Measurements from ENCODE around the gene TBC1D19.
"Not testable (repeated sequence)": the region's sequence is repeated elsewhere in the genome, so short reads cannot be mapped to it uniquely, and the experiment has no call there.

The TBC1D19 gene

GRCh38 chr4:26601204-26601603 lies 17.3 kb downstream of the TBC1D19 start:
- DNase-seq = no peak

GRCh38 chr4:26607776-26608175 lies 23.9 kb downstream of the TBC1D19 start:
- no peak for DNase-seq

- DNase-seq = no peak
Observed at GRCh38 chr4:26609391-26609790, 25.5 kb downstream of the TBC1D19 start.

GRCh38 chr4:26609868-26610267 lies 26.0 kb downstream of the TBC1D19 start:
- DNase-seq = no peak

GRCh38 chr4:26611372-26611771 lies 27.5 kb downstream of the TBC1D19 start:
- no peak for DNase-seq

GRCh38 chr4:26611885-26612284 lies 28.0 kb downstream of the TBC1D19 start:
- DNase-seq = no peak

GRCh38 chr4:26613237-26613636 lies 29.4 kb downstream of the TBC1D19 start:
- no peak for DNase-seq

GRCh38 chr4:26613735-26614134 lies 29.9 kb downstream of the TBC1D19 start:
- no peak for DNase-seq

GRCh38 chr4:26619784-26620183 lies 35.9 kb downstream of the TBC1D19 start:
- DNase-seq = no peak

- DNase-seq = no peak
Observed at GRCh38 chr4:26621366-26621765, 37.5 kb downstream of the TBC1D19 start.

GRCh38 chr4:26622913-26623312 lies 39.0 kb downstream of the TBC1D19 start:
- no peak for DNase-seq

GRCh38 chr4:26626658-26627057 lies 42.8 kb downstream of the TBC1D19 start:
- DNase-seq = not testable (repeated sequence)

- DNase-seq = no peak
Observed at GRCh38 chr4:26632916-26633315, 49.0 kb downstream of the TBC1D19 start.

- no peak for DNase-seq
Observed at GRCh38 chr4:26634237-26634636, 50.4 kb downstream of the TBC1D19 start.

- DNase-seq = no peak
Observed at GRCh38 chr4:26636458-26636857, 52.6 kb downstream of the TBC1D19 start.

- DNase-seq = not testable (repeated sequence)
Observed at GRCh38 chr4:26640639-26641038, 56.8 kb downstream of the TBC1D19 start.

GRCh38 chr4:26647523-26648224 lies 63.8 kb downstream of the TBC1D19 start:
- no peak for DNase-seq

GRCh38 chr4:26648260-26648659 lies 64.4 kb downstream of the TBC1D19 start:
- DNase-seq = no peak

- no peak for DNase-seq
Observed at GRCh38 chr4:26660261-26660660, 76.4 kb downstream of the TBC1D19 start.

- DNase-seq = no peak
Observed at GRCh38 chr4:26663888-26664287, 80.0 kb downstream of the TBC1D19 start.

- DNase-seq = no peak
Observed at GRCh38 chr4:26670903-26671537, 87.1 kb downstream of the TBC1D19 start.

GRCh38 chr4:26679040-26679695 lies 95.3 kb downstream of the TBC1D19 start:
- DNase-seq = not testable (repeated sequence)

- no peak for DNase-seq
Observed at GRCh38 chr4:26682436-26682835, 98.6 kb downstream of the TBC1D19 start.

GRCh38 chr4:26685250-26685649 lies 101.4 kb downstream of the TBC1D19 start:
- DNase-seq = no peak

Data from NCI-H2107 (cell line).